ENCODE data around the gene PANK1. TPM values are rescaled to one million over a fixed set of nuclear protein-coding genes. Genes with fewer than 3 reads are reported as not detected.

PANK1 gene
- polyA plus RNA-seq, 1 experiment: 4.2 TPM

DNA sequence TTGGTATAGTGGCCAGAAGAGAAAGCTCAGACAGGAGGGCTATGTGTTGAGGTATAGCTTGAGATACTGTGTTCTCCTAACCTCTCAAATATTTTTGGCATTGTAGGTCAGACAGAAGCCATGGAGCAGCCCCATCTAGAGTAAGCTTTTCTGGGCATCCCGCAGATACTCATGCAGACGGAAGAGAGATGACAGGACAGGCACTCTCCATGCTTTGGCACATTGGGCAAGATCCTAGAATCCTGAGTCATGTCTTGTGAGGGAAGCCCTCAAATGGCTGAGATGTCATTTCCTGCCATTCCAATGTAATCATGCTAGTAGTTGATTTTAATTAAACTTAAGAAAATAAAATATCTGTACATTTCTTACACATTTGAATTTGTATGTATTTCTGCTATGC lies 39.6 kb upstream of the PANK1 start:
- Histone ChIP-seq H3K27me3 (ENCODE audit: control insufficient read depth, insufficient read depth, low read length) (no peaks in the 10 kb centered on the region), H3K36me3 (ENCODE audit: control insufficient read depth, insufficient read depth, low read length) (no peaks in the 10 kb centered on the region), H3K4me3 (ENCODE audit: low read depth, low read length) (no peak overlapping the region)
- TF ChIP-seq, protein P1, sequence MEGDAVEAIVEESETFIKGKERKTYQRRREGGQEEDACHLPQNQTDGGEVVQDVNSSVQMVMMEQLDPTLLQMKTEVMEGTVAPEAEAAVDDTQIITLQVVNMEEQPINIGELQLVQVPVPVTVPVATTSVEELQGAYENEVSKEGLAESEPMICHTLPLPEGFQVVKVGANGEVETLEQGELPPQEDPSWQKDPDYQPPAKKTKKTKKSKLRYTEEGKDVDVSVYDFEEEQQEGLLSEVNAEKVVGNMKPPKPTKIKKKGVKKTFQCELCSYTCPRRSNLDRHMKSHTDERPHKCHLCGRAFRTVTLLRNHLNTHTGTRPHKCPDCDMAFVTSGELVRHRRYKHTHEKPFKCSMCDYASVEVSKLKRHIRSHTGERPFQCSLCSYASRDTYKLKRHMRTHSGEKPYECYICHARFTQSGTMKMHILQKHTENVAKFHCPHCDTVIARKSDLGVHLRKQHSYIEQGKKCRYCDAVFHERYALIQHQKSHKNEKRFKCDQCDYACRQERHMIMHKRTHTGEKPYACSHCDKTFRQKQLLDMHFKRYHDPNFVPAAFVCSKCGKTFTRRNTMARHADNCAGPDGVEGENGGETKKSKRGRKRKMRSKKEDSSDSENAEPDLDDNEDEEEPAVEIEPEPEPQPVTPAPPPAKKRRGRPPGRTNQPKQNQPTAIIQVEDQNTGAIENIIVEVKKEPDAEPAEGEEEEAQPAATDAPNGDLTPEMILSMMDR (IDR thresholded peaks at IDR 0.05; ENCODE audit: insufficient read depth, low read depth, low read length): no peak
- DNase-seq (ENCODE audit: low read depth): no peak
- ChIA-PET CTCF (interaction anchor here (1.4 kb wide), 1 partner anchor 10 kb away, joined by 5 read pairs; no protein-coding TSS in a partner anchor), POLR2A (no interaction called here)

DNA sequence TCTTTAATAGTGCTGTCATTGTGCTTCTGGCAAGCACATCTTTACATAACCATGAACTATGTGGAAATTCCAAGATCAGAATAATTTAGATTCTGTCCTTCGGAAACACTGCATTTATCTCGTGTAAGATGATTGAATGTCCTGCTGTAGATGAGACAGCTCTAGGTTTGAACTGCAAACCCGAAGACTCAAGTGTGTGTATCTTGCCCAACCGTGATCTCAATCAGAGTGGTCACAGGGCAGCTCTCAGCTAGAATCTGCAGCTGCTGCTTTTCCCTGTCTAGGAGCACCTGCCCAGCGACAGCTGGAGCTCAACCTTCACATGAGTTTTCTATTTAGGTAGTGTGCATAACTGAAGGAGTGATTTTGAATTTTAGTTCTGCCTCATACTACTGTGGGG lies 38.8 kb upstream of the PANK1 start:
- Histone ChIP-seq H3K36me3 (ENCODE audit: control insufficient read depth, insufficient read depth, low read length) (no peaks in the 10 kb centered on the region), H3K27me3 (ENCODE audit: control insufficient read depth, insufficient read depth, low read length) (no peaks in the 10 kb centered on the region), H3K4me3 (ENCODE audit: low read depth, low read length) (no peak overlapping the region)
- DNase-seq (ENCODE audit: low read depth): no peak
- TF ChIP-seq, protein P1 (IDR thresholded peaks at IDR 0.05; ENCODE audit: insufficient read depth, low read depth, low read length): no peak
- CTCF ChIA-PET: interaction anchor here (1.3 kb wide), 1 partner anchor 9 kb away, joined by 3 read pairs; no protein-coding TSS in a partner anchor
- POLR2A ChIA-PET: no interaction called here

DNA sequence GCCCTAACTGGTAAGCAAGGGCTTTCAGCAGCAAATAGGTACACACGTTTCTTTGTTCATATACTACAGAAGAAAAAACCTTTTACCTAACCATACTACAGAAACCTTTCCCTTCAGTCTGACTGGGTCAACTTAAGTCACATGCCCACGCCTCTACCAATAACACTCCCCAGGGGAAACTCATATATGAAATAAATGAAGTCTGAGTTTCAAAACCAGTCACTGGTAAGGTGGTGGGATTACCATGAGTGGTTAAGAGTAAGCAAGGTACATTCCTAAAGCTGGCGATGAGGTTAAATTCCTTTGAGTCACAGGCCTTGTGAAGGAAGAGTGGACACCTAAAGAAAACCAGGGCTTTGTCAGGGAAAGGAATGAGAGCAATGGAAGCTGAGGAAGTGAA lies 34.9 kb upstream of the PANK1 start:
- no peak for DNase-seq (ENCODE audit: low read depth)
- H3K27me3 ChIP-seq (ENCODE audit: control insufficient read depth, insufficient read depth, low read length): no peaks in the 10 kb centered on the region
- no peak overlapping the region for H3K4me3 ChIP-seq (ENCODE audit: low read depth, low read length)
- TF ChIP-seq, protein P1 (IDR thresholded peaks at IDR 0.05; ENCODE audit: insufficient read depth, low read depth, low read length): no peak
- H3K36me3 ChIP-seq (ENCODE audit: control insufficient read depth, insufficient read depth, low read length): no peaks in the 10 kb centered on the region
- ChIA-PET CTCF (no interaction called here), POLR2A (no interaction called here)

DNA sequence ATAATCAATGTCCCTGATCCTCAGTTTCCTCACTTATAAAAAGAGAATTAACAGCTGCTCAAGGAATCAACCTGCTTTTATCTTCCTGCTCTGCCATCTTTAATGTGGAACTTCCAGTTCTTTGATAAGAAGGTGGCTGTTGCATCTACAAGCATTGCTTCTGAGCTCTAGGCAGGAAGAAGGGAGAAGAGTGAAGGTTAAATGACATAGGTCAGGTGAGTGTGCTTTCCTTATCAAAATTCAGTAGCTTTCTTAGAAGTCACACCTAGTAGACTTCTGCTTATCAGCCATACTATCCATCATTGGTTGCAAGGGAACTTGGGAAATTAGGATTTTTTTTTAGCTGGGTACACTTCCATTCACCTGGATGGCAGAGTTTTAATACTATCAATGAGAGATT lies 32.3 kb upstream of the PANK1 start:
- Histone ChIP-seq H3K27me3 (ENCODE audit: control insufficient read depth, insufficient read depth, low read length) (no peaks in the 10 kb centered on the region), H3K4me3 (ENCODE audit: low read depth, low read length) (no peak overlapping the region), H3K36me3 (ENCODE audit: control insufficient read depth, insufficient read depth, low read length) (no peaks in the 10 kb centered on the region)
- POLR2A ChIA-PET: no interaction called here
- TF ChIP-seq, protein P1 (IDR thresholded peaks at IDR 0.05; ENCODE audit: insufficient read depth, low read depth, low read length): no peak
- DNase-seq (ENCODE audit: low read depth): no peak
- CTCF ChIA-PET: no interaction called here

DNA sequence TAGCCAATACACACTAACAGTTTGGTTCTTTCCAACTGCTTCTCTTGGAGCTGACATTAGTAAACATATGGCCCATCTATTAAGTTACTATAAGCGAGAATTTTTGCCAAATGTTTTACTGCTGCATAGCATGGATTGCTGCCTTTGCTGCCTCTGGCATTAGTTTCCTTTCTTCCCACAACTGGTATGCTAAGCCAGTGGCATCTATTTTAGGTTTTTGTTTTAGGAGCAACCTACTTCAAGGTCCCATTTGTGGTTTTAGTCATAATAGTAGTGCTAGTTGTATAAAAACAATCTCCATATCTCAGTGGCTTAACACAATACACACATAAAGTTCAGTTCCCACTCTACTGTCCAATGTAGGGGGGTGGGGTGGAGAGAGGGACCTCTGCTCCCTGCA lies 25.9 kb upstream of the PANK1 start:
- H3K36me3 ChIP-seq (ENCODE audit: control insufficient read depth, insufficient read depth, low read length): no peaks in the 10 kb centered on the region
- ChIA-PET CTCF (interaction anchor here (1.0 kb wide), 1 partner anchor 19 kb away, joined by 3 read pairs; no protein-coding TSS in a partner anchor), POLR2A (no interaction called here)
- no peak for DNase-seq (ENCODE audit: low read depth)
- no peak overlapping the region for H3K4me3 ChIP-seq (ENCODE audit: low read depth, low read length)
- peaks cover 1% of the 10 kb centered on the region; the same call in 1 of the 2 replicates for H3K27me3 ChIP-seq (ENCODE audit: control insufficient read depth, insufficient read depth, low read length)
- TF ChIP-seq, protein P1 (IDR thresholded peaks at IDR 0.05; ENCODE audit: insufficient read depth, low read depth, low read length): no peak

Data from BJ (cell line).